Stomach (tissue), 4 donors: ENCODE results near the gene INPP5A.

Experiments used
- CTCF ChIP-seq, 7 experiments: fragments of 450-650 bp in 4 of 7; fragments of 200-600 bp in 3 of 7; sonication (generic) in 3 of 7; IDR thresholded peaks; one replicate each; pipeline ENCODE4 v1.5.1; 2016 to 2019; ENCODE audit warnings: antibody characterized with exemption in 7 of 7, control low read depth in 2 of 7, mild to moderate bottlenecking in 1 of 7
- EP300 ChIP-seq: sonication (generic); formaldehyde crosslinking; IDR thresholded peaks from one replicate; pipeline ENCODE4 v1.6.1; 2017; ENCODE audit warnings: antibody characterized with exemption

DNA sequence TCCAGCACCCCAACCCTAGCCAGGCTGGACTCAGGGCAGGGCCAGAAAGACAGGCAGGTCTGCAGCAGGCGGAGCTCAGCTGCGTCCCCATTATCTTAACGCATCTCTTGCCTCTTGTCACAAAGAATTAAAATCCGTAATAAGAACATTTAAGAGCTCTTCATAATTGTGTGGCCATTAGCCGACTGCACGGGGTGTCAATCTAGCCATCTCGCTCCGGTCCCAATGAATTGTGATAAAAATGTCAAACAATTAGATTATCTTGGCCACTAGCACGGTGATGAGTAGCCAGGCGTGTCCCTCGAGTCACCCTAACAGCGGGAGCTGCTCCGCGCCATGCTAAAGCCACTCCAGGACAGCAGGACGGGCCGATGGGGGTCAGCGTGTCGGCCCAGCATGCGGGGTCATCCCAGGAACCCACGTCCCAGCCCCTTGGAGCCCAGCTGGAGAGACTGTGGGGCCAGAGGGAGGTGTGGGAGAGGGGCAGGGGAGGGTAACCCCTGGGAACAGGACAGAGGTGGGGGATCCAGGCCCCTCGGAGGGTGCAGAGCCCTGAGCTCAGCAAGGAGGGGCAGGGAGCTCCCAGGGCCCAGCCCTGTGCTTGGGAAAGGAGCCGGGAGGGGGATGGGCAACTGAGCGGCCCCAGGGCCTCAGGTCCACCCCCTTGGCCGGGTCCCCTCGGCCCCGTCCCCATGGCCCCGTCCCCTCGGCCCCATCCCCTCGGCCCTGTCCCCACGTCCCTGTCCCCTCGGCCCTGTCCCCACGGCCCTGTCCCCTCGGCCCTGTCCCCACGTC is 266.0 kb downstream of the INPP5A start:
- TF ChIP-seq CTCF (IDR thresholded peaks at IDR 0.05) (no peak), EP300 (no peak)
